ENCODE measurements around the gene LIPG.

LIPG gene

GRCh38 chr18:49638891-49639557 is 77.2 kb downstream of the LIPG start:
- CTCF ChIA-PET: no interaction called here
- Mint-ChIP-seq H3K9me3 (no peaks in the 10 kb centered on the region), H3K4me1 (no peaks in the 10 kb centered on the region), H3K27me3 (peaks cover 8% of the 10 kb centered on the region), H3K4me3 (no peak overlapping the region), H3K36me3 (no peaks in the 10 kb centered on the region), H3K27ac (no peak overlapping the region)
- DNase-seq: no peak

GRCh38 chr18:49639643-49640391 is 78.0 kb downstream of the LIPG start:
- CTCF ChIA-PET: no interaction called here
- H3K27me3 Mint-ChIP-seq: peaks cover 11% of the 10 kb centered on the region
- DNase-seq: no peak

GRCh38 chr18:49640741-49641140 is 78.9 kb downstream of the LIPG start:
- DNase-seq: no peak
- CTCF ChIA-PET: no interaction called here
- Mint-ChIP-seq H3K36me3 (no peaks in the 10 kb centered on the region), H3K9me3 (no peaks in the 10 kb centered on the region), H3K27ac (no peak overlapping the region), H3K4me3 (no peak overlapping the region), H3K27me3 (peaks cover 11% of the 10 kb centered on the region), H3K4me1 (no peaks in the 10 kb centered on the region)

More at GRCh38 chr18:49639643-49640391, 78.0 kb downstream of the LIPG start:
- H3K9me3 Mint-ChIP-seq: no peaks in the 10 kb centered on the region
- no peaks in the 10 kb centered on the region for H3K4me1 Mint-ChIP-seq
- H3K27ac Mint-ChIP-seq: no peak overlapping the region
- no peaks in the 10 kb centered on the region for H3K36me3 Mint-ChIP-seq
- H3K4me3 Mint-ChIP-seq: no peak overlapping the region

- Mint-ChIP-seq H3K9me3 (no peaks in the 10 kb centered on the region), H3K27me3 (peaks cover 11% of the 10 kb centered on the region), H3K36me3 (no peaks in the 10 kb centered on the region), H3K4me3 (no peak overlapping the region), H3K4me1 (no peaks in the 10 kb centered on the region), H3K27ac (no peak overlapping the region)
- DNase-seq: no peak
- CTCF ChIA-PET: no interaction called here
Measured at GRCh38 chr18:49645196-49645595, 83.3 kb downstream of the LIPG start.

GRCh38 chr18:49645841-49646351 is 84.0 kb downstream of the LIPG start:
- Mint-ChIP-seq H3K4me1 (no peaks in the 10 kb centered on the region), H3K36me3 (no peaks in the 10 kb centered on the region), H3K4me3 (no peak overlapping the region), H3K27me3 (peaks cover 6% of the 10 kb centered on the region), H3K27ac (no peak overlapping the region), H3K9me3 (no peaks in the 10 kb centered on the region)
- CTCF ChIA-PET: no interaction called here
- DNase-seq: no peak

- Mint-ChIP-seq H3K27me3 (peaks cover 3% of the 10 kb centered on the region), H3K9me3 (no peaks in the 10 kb centered on the region), H3K4me3 (no peak overlapping the region), H3K27ac (no peak overlapping the region), H3K4me1 (no peaks in the 10 kb centered on the region), H3K36me3 (no peaks in the 10 kb centered on the region)
- no peak for DNase-seq
- CTCF ChIA-PET: no interaction called here
Measured at GRCh38 chr18:49646873-49647272, 85.0 kb downstream of the LIPG start.

GRCh38 chr18:49647496-49648168 is 85.8 kb downstream of the LIPG start:
- H3K9me3 Mint-ChIP-seq: no peaks in the 10 kb centered on the region
- DNase-seq: no peak
- CTCF ChIA-PET: no interaction called here
- no peak overlapping the region for H3K4me3 Mint-ChIP-seq
- H3K4me1 Mint-ChIP-seq: no peaks in the 10 kb centered on the region
- peaks cover 3% of the 10 kb centered on the region for H3K27me3 Mint-ChIP-seq
- no peaks in the 10 kb centered on the region for H3K36me3 Mint-ChIP-seq
- no peak overlapping the region for H3K27ac Mint-ChIP-seq

GRCh38 chr18:49648326-49648725 is 86.5 kb downstream of the LIPG start:
- CTCF ChIA-PET: no interaction called here
- Mint-ChIP-seq H3K4me1 (no peaks in the 10 kb centered on the region), H3K27ac (no peak overlapping the region), H3K36me3 (no peaks in the 10 kb centered on the region), H3K27me3 (peaks cover 3% of the 10 kb centered on the region), H3K4me3 (no peak overlapping the region), H3K9me3 (no peaks in the 10 kb centered on the region)
- DNase-seq: no peak
